Neural progenitor cell (in vitro differentiated cells): ENCODE results near the gene RAMP3.

Experiments used
- CTCF ChIP-seq: fragments of 200-600 bp; sonication (generic); IDR thresholded peaks from 2 replicates; pipeline ENCODE4 v1.5.1; 2017; ENCODE audit warnings: antibody characterized with exemption, mild to moderate bottlenecking
- EZH2phosphoT487 ChIP-seq: fragments of 200-600 bp; sonication (generic); IDR thresholded peaks from 2 replicates; pipeline ENCODE4 v1.6.1; 2017; ENCODE audit warnings: antibody characterized with exemption

GRCh38 chr7:45211958-45212357, 54.4 kb downstream of the RAMP3 start:
- TF ChIP-seq CTCF (no peak), EZH2phosphoT487 (no peak)
